A673 (cell line): Measurements from ENCODE around the gene PARD3. TPM values are rescaled to one million over a fixed set of nuclear protein-coding genes. Genes with fewer than 3 reads are reported as not detected.
A peak's percentile ranks its signal among the peaks of the same experiment; 100 is the strongest.

Source experiments
- Bru-seq: library from RNA; stranded (reverse); fragments of 400-500 nt; gene quantifications from one replicate; lab custom pipeline; 2021; lab: Mats Ljungman, UMichigan
- BruChase-seq, 2 experiments: library from RNA; stranded (reverse); fragments of 400-500 nt; gene quantifications; one replicate each; lab custom pipeline; 2021; lab: Mats Ljungman, UMichigan
- BruUV-seq: library from RNA; stranded (reverse); fragments of 400-500 nt; replicated peaks from 2 replicates; lab custom pipeline; 2021; lab: Mats Ljungman, UMichigan
- CTCF ChIA-PET: fragments of 300-600 bp; sonication (Branson Sonifier 250); formaldehyde crosslinking; loops from one replicate; lab custom pipeline; 2022; ENCODE audit warnings: antibody characterized with exemption; lab: Charles Lee
- POLR2A ChIA-PET: fragments of 300-600 bp; sonication (Branson Sonifier 250); formaldehyde crosslinking; loops from one replicate; lab custom pipeline; 2022; ENCODE audit warnings: antibody characterized with exemption; ENCODE audit not compliant: low non-redundant PET; lab: Charles Lee
- DNase-seq: peaks from one replicate; pipeline ENCODE4 v3.0.0-alpha.2; 2015; ENCODE audit warnings: low spot score
- H3K27ac ChIP-seq: fragments of 200-600 bp; sonication (generic); 2 replicates; pipeline ENCODE4 v1.5.1; 2016; ENCODE audit warnings: mixed run types, low read depth, mild to moderate bottlenecking, mixed read lengths, antibody characterized with exemption, low read length; ENCODE audit not compliant: poor library complexity, severe bottlenecking
- H3K27me3 ChIP-seq: fragments of 200-600 bp; sonication (generic); replicated peaks from 2 replicates; pipeline ENCODE4 v1.6.1; 2017; ENCODE audit warnings: mixed run types, low read depth, mild to moderate bottlenecking, mixed read lengths, antibody characterized with exemption, low read length; ENCODE audit not compliant: insufficient read depth, poor library complexity
- H3K36me3 ChIP-seq: fragments of 200-600 bp; sonication (generic); 2 replicates; pipeline ENCODE4 v1.6.1; 2016; ENCODE audit warnings: mixed run types, mild to moderate bottlenecking, mixed read lengths, antibody characterized with exemption, low read length; ENCODE audit not compliant: insufficient read depth, poor library complexity, severe bottlenecking
- H3K4me1 ChIP-seq: fragments of 200-600 bp; sonication (generic); 2 replicates; pipeline ENCODE4 v1.6.1; 2017; ENCODE audit warnings: mixed run types, mild to moderate bottlenecking, mixed read lengths, antibody characterized with exemption, low read length; ENCODE audit not compliant: insufficient read depth, poor library complexity, severe bottlenecking
- H3K4me3 ChIP-seq: fragments of 200-600 bp; sonication (generic); 2 replicates; pipeline ENCODE4 v1.5.1; 2016; ENCODE audit warnings: low read depth, mixed run types, mild to moderate bottlenecking, mixed read lengths, low read length; ENCODE audit not compliant: poor library complexity, severe bottlenecking
- H3K9me3 ChIP-seq: fragments of 200-600 bp; sonication (generic); 2 replicates; pipeline ENCODE4 v1.6.1; 2016; ENCODE audit warnings: mixed run types, low read depth, mild to moderate bottlenecking, mixed read lengths, antibody characterized with exemption, low read length; ENCODE audit not compliant: poor library complexity, severe bottlenecking
- CTCF ChIP-seq: fragments of 300-800, 200-600 bp; sonication (generic); conservative IDR thresholded peaks from 2 replicates; pipeline ENCODE4 v1.5.1; 2017; ENCODE audit warnings: low read depth, mild to moderate bottlenecking, antibody characterized with exemption, low read length, moderate library complexity, mixed read lengths
- EZH2 ChIP-seq: fragments of 200-600 bp; sonication (generic); IDR thresholded peaks from 2 replicates; pipeline ENCODE4 v1.6.1; 2017; ENCODE audit warnings: borderline replicate concordance, low read depth, mild to moderate bottlenecking, mixed read lengths, antibody characterized with exemption, low read length; ENCODE audit not compliant: poor library complexity, severe bottlenecking
- intact Hi-C: fragments of 100-400 bp; cut with micrococcal nuclease; formaldehyde crosslinking; loops from one replicate; pipeline ENCODE4 v1.10.0; 2022; ENCODE audit not compliant: unreplicated experiment
- long read RNA-seq: library from polyadenylated mRNA; stranded (forward); transcript quantifications from one replicate; pipeline ENCODE4 v2.0.0, GENCODE V29; 2022
- total RNA-seq: library from RNA; stranded (reverse); gene quantifications from 2 replicates; pipeline ENCODE4 v1.2.3, GENCODE V29; 2021

PARD3 gene
- 28.0 and 32.3 TPM in 2 replicates for total RNA-seq
- Bru-seq, nascent RNA: percentile 76 among the genes with signal in this experiment
- BruChase-seq, experiment 1, labeled RNA remaining after a 2-hour chase: percentile 69 among the genes with signal in this experiment
- percentile 68 among the genes with signal in this experiment for BruChase-seq, experiment 2, labeled RNA remaining after a 6-hour chase
- long read RNA-seq, full-length matches to known transcripts: 10 of 54 reads
- long read RNA-seq, partial matches to known transcripts: 6 of 54 reads
- long read RNA-seq, other reads (novel, unspliced or antisense): 38 of 54 reads

- no peaks in the 10 kb centered on the region for H3K36me3 ChIP-seq
- peak within 1 kb of the TSS; percentile 78 for H3K4me3 ChIP-seq
- CTCF ChIA-PET: interaction anchor here (0.7 kb wide), 1 partner anchor 49 kb away, joined by 3 read pairs; no protein-coding TSS in a partner anchor
- H3K9me3 ChIP-seq: no peaks in the 10 kb centered on the region
- peak; percentile 79 for DNase-seq
- no peak for TF ChIP-seq EZH2
- H3K4me1 ChIP-seq: peaks cover 14% of the 10 kb centered on the region
- no peaks in the 10 kb centered on the region for H3K27me3 ChIP-seq
- no TSS peak for BruUV-seq
- intact Hi-C loops: no loop called here
- peak within 1 kb of the TSS; percentile 56 for H3K27ac ChIP-seq
- POLR2A ChIA-PET: no interaction called here
Measured at GRCh38 chr10:34815185-34816084, at the start of gene PARD3. Gene PARD3 (minus strand): TSS chr10:34815296. CDS start chr10:34814995, 301 bp downstream.

- Histone ChIP-seq H3K36me3 (no peaks in the 10 kb centered on the region), H3K9me3 (no peaks in the 10 kb centered on the region), H3K27me3 (no peaks in the 10 kb centered on the region), H3K4me1 (peaks cover 28% of the 10 kb centered on the region), H3K27ac (no peak overlapping the region), H3K4me3 (no peak overlapping the region)
- TF ChIP-seq CTCF (no peak), EZH2 (no peak)
- POLR2A ChIA-PET: no interaction called here
- no peak for DNase-seq
- intact Hi-C loops: no loop called here
- no TSS peak for BruUV-seq
- CTCF ChIA-PET: interaction anchor here (0.5 kb wide), 1 partner anchor 50 kb away, joined by 3 read pairs; the partner anchor contains the start of gene PARD3
Measured at GRCh38 chr10:34864149-34865067, 49.3 kb upstream of the PARD3 start.

- POLR2A ChIA-PET: no interaction called here
- TF ChIP-seq CTCF (no peak), EZH2 (no peak)
- no peak overlapping the region for H3K27ac ChIP-seq
- H3K36me3 ChIP-seq: no peaks in the 10 kb centered on the region
- intact Hi-C loops: no loop called here
- H3K4me1 ChIP-seq: peaks cover 28% of the 10 kb centered on the region
- no peak for DNase-seq
- no peaks in the 10 kb centered on the region for H3K27me3 ChIP-seq
- no TSS peak for BruUV-seq
- no peaks in the 10 kb centered on the region for H3K9me3 ChIP-seq
- CTCF ChIA-PET: no interaction called here
- H3K4me3 ChIP-seq: no peak overlapping the region
Measured at GRCh38 chr10:34862892-34863291, 47.8 kb upstream of the PARD3 start.
